ENCODE data around the gene APOBEC3F.

GRCh38 chr22:39092111-39092862 lies 51.6 kb downstream of the APOBEC3F start:
- TF ChIP-seq, protein P1, sequence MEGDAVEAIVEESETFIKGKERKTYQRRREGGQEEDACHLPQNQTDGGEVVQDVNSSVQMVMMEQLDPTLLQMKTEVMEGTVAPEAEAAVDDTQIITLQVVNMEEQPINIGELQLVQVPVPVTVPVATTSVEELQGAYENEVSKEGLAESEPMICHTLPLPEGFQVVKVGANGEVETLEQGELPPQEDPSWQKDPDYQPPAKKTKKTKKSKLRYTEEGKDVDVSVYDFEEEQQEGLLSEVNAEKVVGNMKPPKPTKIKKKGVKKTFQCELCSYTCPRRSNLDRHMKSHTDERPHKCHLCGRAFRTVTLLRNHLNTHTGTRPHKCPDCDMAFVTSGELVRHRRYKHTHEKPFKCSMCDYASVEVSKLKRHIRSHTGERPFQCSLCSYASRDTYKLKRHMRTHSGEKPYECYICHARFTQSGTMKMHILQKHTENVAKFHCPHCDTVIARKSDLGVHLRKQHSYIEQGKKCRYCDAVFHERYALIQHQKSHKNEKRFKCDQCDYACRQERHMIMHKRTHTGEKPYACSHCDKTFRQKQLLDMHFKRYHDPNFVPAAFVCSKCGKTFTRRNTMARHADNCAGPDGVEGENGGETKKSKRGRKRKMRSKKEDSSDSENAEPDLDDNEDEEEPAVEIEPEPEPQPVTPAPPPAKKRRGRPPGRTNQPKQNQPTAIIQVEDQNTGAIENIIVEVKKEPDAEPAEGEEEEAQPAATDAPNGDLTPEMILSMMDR (IDR thresholded peaks at IDR 0.05 in 2 of 3, conservative IDR thresholded peaks at IDR 0.05 in 1 of 3; ENCODE audit: control insufficient read depth in 2 of 3, extremely low read depth in 1 of 3, insufficient read depth in 1 of 3, low read depth in 3 of 3, low read length in 3 of 3): no peak
- no peak for TF ChIP-seq MTA2 (IDR thresholded peaks at IDR 0.05; ENCODE audit: low read depth)
- TF ChIP-seq REST (IDR thresholded peaks at IDR 0.05; ENCODE audit: low read depth, low read length): no peak
- TF ChIP-seq SMAD1 (IDR thresholded peaks at IDR 0.05; ENCODE audit: low read depth, partially characterized antibody): no peak
- TF ChIP-seq ZBTB40 (IDR thresholded peaks at IDR 0.05; ENCODE audit: borderline replicate concordance): no peak
- no peak for TF ChIP-seq BRCA1 (IDR thresholded peaks at IDR 0.05; ENCODE audit: low read depth, low read length)
